Measurements from ENCODE around the gene GCSH. TPM values are rescaled to one million over a fixed set of nuclear protein-coding genes. Genes with fewer than 3 reads are reported as not detected.

GCSH gene
- total and polyA plus RNA-seq, 2 of the 13 experiments (the other 11 are each of a cell fraction or from before 2014, with no cell fraction given): 35.9 to 103 TPM

DNA sequence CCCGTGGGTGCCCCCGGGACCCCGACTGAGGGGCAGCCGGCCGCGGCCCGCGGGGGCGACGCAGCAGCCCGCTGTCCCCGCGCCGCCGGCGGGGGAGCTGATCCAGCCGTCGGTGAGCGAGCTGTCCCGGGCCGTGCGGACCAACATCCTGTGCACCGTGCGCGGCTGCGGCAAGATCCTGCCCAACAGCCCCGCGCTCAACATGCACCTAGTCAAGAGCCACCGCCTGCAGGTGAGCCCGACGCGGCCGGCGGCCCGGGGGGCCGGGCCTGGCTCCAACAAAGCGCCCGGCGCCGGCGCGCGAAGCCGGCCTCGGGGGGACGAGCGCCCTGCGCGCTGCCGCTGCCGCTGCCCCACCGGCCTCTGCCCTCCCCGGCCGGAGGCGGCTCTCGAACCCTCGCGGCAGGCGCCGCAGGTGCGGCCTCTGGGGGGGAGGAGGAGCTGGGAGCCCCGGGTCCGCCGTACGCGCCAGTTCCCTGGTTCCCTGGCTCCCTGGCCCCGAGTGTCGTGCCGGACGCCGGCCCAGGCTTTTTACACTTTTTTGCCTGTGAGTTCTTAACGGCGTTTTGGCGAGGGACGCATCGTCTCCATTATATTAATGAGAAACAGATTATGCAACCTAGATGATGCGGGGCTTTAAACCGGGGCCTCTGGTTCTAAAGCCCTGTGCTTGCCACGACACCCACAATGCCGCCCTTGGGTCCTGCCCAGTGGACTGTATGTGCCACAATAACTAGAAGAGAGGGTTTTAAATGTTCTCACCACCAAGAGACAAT, 60.0 kb downstream of the GCSH start (continued):
- TF ChIP-seq, protein P1, sequence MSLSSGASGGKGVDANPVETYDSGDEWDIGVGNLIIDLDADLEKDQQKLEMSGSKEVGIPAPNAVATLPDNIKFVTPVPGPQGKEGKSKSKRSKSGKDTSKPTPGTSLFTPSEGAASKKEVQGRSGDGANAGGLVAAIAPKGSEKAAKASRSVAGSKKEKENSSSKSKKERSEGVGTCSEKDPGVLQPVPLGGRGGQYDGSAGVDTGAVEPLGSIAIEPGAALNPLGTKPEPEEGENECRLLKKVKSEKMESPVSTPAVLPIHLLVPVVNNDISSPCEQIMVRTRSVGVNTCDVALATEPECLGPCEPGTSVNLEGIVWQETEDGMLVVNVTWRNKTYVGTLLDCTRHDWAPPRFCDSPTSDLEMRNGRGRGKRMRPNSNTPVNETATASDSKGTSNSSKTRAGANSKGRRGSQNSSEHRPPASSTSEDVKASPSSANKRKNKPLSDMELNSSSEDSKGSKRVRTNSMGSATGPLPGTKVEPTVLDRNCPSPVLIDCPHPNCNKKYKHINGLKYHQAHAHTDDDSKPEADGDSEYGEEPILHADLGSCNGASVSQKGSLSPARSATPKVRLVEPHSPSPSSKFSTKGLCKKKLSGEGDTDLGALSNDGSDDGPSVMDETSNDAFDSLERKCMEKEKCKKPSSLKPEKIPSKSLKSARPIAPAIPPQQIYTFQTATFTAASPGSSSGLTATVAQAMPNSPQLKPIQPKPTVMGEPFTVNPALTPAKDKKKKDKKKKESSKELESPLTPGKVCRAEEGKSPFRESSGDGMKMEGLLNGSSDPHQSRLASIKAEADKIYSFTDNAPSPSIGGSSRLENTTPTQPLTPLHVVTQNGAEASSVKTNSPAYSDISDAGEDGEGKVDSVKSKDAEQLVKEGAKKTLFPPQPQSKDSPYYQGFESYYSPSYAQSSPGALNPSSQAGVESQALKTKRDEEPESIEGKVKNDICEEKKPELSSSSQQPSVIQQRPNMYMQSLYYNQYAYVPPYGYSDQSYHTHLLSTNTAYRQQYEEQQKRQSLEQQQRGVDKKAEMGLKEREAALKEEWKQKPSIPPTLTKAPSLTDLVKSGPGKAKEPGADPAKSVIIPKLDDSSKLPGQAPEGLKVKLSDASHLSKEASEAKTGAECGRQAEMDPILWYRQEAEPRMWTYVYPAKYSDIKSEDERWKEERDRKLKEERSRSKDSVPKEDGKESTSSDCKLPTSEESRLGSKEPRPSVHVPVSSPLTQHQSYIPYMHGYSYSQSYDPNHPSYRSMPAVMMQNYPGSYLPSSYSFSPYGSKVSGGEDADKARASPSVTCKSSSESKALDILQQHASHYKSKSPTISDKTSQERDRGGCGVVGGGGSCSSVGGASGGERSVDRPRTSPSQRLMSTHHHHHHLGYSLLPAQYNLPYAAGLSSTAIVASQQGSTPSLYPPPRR (CRISPR knock-in tag; IDR thresholded peaks at IDR 0.05; ENCODE audit: borderline replicate concordance): no peak
- no peak for TF ChIP-seq SETDB1 (CRISPR knock-in tag; IDR thresholded peaks at IDR 0.05; ENCODE audit: borderline replicate concordance)
- peak; percentile 27; the same call in 1 of the 2 replicates for TF ChIP-seq ZNF430 (CRISPR knock-in tag; IDR thresholded peaks at IDR 0.05)
- TF ChIP-seq KLF6 (CRISPR knock-in tag; IDR thresholded peaks at IDR 0.05): no peak
- 0 out of 2 replicates have a peak, but pooled peaks have one; percentile 11 for TF ChIP-seq RFXAP (CRISPR knock-in tag; IDR thresholded peaks at IDR 0.05; ENCODE audit: borderline replicate concordance)
- no peak for TF ChIP-seq NR2F1 (CRISPR knock-in tag; IDR thresholded peaks at IDR 0.05)
- no peak for TF ChIP-seq ZBTB38 (CRISPR knock-in tag; IDR thresholded peaks at IDR 0.05)
- no peak for TF ChIP-seq ZNF678 (CRISPR knock-in tag; IDR thresholded peaks at IDR 0.05)
- TF ChIP-seq IKZF4 (CRISPR knock-in tag; IDR thresholded peaks at IDR 0.05; ENCODE audit: borderline replicate concordance, low read depth, not compliant biosample characterization): no peak
- no peak for TF ChIP-seq AHR (CRISPR knock-in tag; IDR thresholded peaks at IDR 0.05)
- peak; percentile 16; the same call in 1 of the 2 replicates for TF ChIP-seq SPEN (CRISPR knock-in tag; IDR thresholded peaks at IDR 0.05; ENCODE audit: low read depth)
- TF ChIP-seq ZNF234 (CRISPR knock-in tag; conservative IDR thresholded peaks at IDR 0.05): no peak
- TF ChIP-seq ZNF564 (CRISPR knock-in tag; IDR thresholded peaks at IDR 0.05): 0 out of 2 replicates have a peak, but pooled peaks have one; percentile 56
- TF ChIP-seq GABPB1 (CRISPR knock-in tag; IDR thresholded peaks at IDR 0.05): peak; percentile 49; the same call in 1 of the 2 replicates
- no peak for TF ChIP-seq GTF3A (CRISPR knock-in tag; conservative IDR thresholded peaks at IDR 0.05)
- no peak for TF ChIP-seq ZNF121 (CRISPR knock-in tag; IDR thresholded peaks at IDR 0.05)
- TF ChIP-seq NFKB2 (CRISPR knock-in tag; IDR thresholded peaks at IDR 0.05; ENCODE audit: borderline replicate concordance): peak; percentile 50; the same call in 1 of the 2 replicates
- no peak for TF ChIP-seq ZNF629 (CRISPR knock-in tag; conservative IDR thresholded peaks at IDR 0.05)
- TF ChIP-seq, protein P2, sequence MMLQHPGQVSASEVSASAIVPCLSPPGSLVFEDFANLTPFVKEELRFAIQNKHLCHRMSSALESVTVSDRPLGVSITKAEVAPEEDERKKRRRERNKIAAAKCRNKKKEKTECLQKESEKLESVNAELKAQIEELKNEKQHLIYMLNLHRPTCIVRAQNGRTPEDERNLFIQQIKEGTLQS (CRISPR knock-in tag; IDR thresholded peaks at IDR 0.05): no peak
- TF ChIP-seq FOXA3 (CRISPR knock-in tag; IDR thresholded peaks at IDR 0.05): 0 out of 2 replicates have a peak, but pooled peaks have one; percentile 6
- TF ChIP-seq ZNF484 (CRISPR knock-in tag; IDR thresholded peaks at IDR 0.05; ENCODE audit: borderline replicate concordance, low read depth): no peak
- no peak for TF ChIP-seq FLYWCH1 (CRISPR knock-in tag; IDR thresholded peaks at IDR 0.05)
- TF ChIP-seq NFIC (IDR thresholded peaks at IDR 0.05; ENCODE audit: low read length): no peak
- TF ChIP-seq ZNF543 (CRISPR knock-in tag; IDR thresholded peaks at IDR 0.05): peak; percentile 29; the same call in 1 of the 2 replicates
- no peak for TF ChIP-seq ZZZ3 (CRISPR knock-in tag; IDR thresholded peaks at IDR 0.05; ENCODE audit: borderline replicate concordance)
- no peak for TF ChIP-seq ZBTB21 (CRISPR knock-in tag; IDR thresholded peaks at IDR 0.05)
- no peak for TF ChIP-seq SAFB2 (CRISPR knock-in tag; IDR thresholded peaks at IDR 0.05; ENCODE audit: borderline replicate concordance, low read depth)
